Sigmoid colon (tissue), 4 donors: ENCODE results near the gene IPCEF1.

Experiments used
- POLR2AphosphoS5 ChIP-seq, 4 donors: sonication (generic); formaldehyde crosslinking; IDR thresholded peaks; one replicate each; pipeline ENCODE4 v1.6.1; 2017; ENCODE audit warnings: antibody characterized with exemption in 4 of 4
- TF ChIP-seq, protein P1 (sequence below), 4 experiments: fragments of 450-650 bp in 3 of 4; fragments of 200-600 bp in 1 of 4; IDR thresholded peaks; one replicate each; pipeline ENCODE4 v1.5.1; 2016 to 2019; ENCODE audit warnings: antibody characterized with exemption in 4 of 4, mild to moderate bottlenecking in 3 of 4, moderate library complexity in 2 of 4

DNA sequence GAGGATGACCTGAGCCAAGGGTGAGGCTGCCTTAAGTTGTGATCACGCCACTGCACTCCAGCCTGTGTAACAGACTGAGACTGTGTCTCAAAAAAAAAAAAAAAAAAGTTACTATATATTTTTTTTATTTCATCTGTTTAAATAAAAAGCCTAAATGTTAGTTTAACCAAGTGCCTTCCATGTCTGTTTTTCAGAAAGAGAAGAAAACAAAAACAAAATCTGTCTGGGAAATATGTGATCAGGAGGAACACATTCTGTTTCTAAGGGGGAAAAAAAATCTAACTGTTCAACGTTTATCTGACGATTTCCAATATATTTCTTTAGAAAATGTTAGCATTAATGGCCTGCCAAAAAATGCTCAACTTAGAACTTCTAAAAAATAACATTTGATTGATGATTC, 147.0 kb downstream of the IPCEF1 start:
- TF ChIP-seq, protein P1, sequence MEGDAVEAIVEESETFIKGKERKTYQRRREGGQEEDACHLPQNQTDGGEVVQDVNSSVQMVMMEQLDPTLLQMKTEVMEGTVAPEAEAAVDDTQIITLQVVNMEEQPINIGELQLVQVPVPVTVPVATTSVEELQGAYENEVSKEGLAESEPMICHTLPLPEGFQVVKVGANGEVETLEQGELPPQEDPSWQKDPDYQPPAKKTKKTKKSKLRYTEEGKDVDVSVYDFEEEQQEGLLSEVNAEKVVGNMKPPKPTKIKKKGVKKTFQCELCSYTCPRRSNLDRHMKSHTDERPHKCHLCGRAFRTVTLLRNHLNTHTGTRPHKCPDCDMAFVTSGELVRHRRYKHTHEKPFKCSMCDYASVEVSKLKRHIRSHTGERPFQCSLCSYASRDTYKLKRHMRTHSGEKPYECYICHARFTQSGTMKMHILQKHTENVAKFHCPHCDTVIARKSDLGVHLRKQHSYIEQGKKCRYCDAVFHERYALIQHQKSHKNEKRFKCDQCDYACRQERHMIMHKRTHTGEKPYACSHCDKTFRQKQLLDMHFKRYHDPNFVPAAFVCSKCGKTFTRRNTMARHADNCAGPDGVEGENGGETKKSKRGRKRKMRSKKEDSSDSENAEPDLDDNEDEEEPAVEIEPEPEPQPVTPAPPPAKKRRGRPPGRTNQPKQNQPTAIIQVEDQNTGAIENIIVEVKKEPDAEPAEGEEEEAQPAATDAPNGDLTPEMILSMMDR (IDR thresholded peaks at IDR 0.05), result no peak
- no peak for TF ChIP-seq POLR2AphosphoS5 (IDR thresholded peaks at IDR 0.05)
